HG03565 (cell line): ENCODE data around the gene PSMD3.
"Not testable (repeated sequence)": the region's sequence is repeated elsewhere in the genome, so short reads cannot be mapped to it uniquely, and the experiment has no call there.

Experiments
- ATAC-seq: cut with Tn5 transposase; IDR thresholded peaks from one replicate; pipeline ENCODE4 v1.9.1; 2021; ENCODE audit warnings: mild to moderate bottlenecking, moderate library complexity; ENCODE audit not compliant: unreplicated experiment

PSMD3 gene

DNA sequence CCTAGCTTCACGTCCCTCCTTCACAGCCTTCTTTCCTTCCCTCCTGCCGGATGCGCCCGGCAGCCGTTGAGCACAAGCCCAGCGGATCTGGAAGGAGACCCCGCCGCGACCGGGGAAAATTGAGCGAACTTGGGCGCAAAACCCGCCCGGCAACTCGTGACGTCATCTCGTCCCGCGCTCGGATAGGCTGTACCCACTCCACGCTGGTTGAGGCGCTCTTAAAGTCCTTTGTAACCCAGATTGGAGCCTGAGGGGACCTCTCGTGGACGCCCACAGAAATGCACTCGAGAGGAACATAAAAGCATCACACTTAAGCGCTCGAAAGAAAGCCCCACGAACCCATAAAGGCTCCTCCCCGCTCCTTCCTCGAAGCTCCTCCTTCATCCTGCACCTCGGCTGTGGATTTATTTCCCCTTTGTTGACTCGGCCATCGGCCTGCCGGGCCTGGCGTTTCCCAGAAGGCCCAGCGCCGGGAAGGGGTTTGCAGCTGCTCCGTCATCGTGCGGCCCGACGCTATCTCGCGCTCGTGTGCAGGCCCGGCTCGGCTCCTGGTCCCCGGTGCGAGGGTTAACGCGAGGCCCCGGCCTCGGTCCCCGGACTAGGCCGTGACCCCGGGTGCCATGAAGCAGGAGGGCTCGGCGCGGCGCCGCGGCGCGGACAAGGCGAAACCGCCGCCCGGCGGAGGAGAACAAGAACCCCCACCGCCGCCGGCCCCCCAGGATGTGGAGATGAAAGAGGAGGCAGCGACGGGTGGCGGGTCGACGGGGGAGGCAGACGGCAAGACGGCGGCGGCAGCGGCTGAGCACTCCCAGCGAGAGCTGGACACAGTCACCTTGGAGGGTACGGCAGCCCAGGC, at the start of gene PSMD3:
TSS of gene PSMD3 (plus strand) at position 457 of the 856 bp plus-strand sequence. CDS start at position 621, 164 bp downstream.
- peak; percentile 82 for ATAC-seq

DNA sequence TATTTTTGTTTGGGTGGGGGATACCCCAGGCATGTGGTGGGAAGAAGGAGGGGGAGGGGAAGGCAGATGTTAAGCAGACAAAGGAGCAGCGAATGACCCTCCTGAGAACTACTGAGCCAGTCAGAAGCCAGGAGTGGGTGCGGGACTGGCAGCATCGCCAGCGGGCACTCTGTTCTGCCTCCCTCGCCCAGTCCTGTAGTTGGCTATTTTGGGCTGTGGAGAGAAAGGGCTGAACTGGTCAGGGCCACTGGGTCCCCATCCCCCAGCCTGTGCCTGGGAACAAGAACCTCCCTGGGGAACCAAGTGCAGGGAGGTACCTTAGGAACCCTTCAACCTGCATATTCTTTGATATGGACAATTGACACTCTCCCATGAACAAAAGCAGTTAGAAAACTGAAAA, 46.7 kb upstream of the PSMD3 start:
- ATAC-seq = no peak

DNA sequence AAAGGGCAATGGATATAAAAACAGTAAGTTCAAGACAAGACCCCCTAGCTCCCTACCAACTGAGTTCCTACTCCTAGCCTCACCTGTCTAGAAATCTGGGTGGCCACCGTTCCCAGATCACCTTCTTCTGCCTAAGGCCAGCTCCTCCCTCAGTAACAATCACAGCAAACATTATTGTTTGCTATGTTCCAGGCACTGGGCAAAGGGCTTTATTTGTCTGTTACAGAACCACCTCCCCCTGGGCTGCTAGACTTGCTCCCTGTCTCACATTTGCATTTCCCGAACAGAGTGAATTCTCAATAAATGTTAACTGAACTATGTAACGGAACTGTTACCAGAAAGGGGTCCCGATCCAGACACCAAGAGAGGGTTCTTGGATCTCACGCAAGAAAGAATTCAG, 46.3 kb upstream of the PSMD3 start:
- no peak for ATAC-seq

DNA sequence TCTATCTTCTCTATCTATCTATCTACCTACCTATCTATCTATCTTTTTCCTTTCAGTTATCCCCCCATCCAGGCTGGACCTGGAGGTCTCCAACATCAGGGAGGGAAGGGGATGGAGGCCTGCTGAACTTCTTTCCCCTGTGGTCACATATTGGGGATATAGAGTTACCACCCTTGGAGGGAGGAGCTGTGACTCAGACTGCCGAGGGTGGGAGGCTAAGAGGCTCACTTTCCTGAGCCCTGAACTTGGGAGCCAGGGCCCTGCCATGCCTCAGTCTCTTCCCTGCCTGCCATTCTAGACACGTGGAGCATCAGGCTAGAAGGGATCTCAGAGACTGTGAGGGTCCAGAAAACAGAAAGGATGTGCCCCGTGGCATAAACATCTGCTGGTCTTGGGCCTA, 44.7 kb upstream of the PSMD3 start:
- no peak for ATAC-seq

DNA sequence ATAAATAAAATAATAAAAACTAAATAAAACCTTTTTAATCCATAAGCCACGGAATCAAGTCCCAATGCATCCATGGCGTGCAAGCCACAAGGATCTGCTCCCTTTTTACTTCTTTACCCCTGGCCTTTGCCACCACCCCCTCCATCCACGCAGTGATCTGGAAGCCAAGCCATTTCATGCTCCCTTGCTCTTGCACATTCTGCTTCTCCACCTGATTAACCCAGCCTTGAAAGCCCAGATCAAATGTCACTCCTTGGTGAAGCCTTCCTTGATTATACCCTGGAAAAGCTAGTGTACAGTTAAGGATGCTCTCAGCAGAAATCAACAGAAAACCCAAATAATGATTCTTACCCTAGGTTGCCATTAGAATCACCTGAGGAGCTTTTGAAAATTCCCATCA, 43.2 kb upstream of the PSMD3 start:
- ATAC-seq = no peak

DNA sequence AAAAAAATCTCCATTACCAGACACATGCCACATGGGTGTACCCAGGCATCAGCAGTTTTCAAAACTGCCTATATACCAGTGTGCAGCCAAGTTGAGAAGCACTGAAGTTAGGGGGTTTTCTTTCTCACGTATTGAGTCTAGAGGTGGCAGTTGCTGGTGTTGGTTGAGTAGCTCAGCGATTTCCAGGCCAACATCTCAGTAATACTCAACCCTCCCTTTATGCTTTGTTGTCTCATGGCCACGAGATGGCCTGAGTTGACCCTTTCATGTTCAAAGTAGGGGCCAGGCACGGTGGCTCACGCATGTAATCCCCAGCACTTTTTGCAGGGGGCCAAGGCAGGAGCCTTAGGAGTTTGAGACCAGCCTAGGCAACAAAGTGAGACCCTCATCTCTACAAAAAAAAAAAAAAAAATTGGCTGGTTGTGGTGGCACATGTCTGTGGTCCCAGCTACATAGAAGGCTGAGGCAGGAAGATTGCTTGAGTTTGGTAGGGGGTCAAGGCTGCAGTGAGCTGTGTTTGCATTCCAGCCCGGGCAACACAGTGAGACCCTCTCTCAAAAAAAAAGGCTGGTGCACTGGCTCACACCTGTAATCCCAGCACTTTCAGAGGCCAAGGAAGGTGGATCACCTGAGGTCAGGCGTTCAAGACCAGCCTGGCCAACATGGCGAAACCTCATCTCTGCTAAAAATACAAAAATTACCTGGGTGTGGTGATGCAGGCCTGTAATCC, 42.3 kb upstream of the PSMD3 start:
- ATAC-seq = peak; percentile 48

DNA sequence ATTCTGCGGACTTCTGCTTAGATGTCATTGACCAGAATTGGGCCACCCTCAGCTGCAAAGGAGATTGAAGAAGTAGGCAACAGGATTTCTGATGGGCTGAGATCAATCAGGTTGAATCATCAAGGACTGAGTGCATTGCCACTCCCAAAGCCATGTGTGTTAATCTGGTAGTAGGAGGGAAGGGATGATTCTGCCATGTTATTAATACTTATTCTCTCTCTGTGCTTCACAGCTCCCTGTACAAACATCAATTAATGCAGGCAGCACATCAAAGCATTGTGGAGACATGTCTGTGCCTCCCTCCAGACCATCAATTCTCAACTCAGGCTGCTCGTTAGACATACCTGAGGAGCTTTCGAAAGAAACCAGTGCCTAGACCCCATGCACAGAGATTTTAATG, 41.5 kb upstream of the PSMD3 start:
- no peak for ATAC-seq

DNA sequence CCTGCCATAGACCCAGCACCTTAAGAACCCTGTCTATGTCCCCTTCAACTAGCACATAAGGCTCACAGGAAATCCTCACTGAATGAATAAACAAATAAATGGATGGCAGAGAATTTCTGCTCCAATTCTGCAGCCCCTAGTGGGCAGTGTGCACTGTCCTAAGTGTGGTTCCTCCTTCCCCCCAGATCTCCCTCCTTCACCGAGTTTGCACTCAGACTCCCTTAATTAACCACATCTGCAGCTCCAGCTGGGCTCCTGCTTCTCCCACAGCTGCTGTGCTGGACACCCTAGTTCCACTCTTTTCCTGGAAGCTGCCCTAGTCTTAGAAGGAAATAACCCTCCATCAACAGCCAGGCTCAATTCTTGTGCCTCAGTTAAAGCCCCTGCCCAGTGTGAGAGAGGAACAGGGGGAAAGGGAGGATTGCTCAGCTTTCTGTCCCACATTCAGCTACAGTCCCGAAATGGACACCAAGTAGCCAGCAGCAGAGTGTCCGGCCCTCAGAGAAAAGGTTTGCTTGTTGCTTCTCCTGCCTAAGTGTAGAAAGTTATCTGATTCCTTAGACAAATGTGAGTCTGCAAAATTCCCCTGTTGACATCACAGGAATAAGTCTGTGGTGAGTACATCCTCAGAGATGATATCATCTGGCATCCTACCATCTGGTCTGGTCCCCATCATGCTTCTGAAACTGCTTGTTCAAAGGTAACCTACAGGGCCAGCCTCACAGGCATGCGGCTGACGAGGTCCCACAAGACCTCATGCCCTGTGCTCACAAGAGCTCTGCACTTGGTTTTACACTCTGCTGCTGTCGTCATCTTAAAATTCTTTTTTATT, 40.8 kb upstream of the PSMD3 start:
- ATAC-seq = peak; percentile 48

DNA sequence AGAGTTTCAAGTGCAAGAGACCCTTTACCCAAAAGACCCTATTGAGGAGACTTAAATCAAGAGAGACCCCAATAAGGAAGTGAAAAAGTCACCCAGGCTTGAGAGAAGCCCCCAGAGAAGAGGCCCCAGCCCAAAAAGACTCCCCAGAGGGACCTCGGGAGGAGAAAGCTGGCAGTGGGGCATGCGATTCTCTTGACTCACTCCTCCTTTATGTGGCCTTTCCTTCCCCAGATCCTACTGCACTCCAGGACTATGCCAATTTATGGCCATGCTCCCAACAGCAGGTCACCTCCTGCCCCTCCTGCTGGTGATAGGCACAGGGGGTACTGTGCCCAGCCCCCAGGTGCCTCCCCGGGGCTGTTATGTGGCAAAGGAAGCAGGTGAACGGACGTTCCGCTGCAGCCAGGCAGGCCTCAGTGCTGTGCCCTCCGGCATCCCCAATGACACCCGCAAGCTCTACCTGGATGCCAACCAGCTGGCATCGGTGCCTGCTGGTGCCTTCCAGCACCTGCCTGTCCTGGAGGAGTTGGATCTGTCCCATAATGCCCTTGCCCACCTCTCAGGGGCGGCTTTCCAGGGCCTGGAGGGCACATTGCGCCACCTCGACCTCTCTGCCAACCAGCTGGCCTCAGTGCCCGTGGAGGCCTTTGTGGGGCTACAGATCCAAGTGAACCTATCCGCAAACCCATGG, 36.8 kb upstream of the PSMD3 start:
- no peak for ATAC-seq

DNA sequence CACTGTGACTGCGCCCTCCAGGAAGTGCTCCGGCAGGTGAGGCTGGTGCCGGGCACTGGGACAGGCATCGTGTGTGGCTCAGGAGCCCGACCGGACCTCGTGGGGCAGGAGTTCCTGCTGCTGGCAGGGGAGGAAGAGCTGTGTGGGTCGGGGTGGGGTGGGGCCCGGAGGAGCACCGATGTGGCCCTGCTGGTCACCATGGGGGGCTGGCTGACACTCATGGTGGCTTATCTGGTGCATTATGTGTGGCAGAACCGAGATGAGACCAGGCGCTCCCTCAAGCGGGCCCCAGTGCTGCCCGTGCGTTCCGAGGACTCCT, 36.3 kb upstream of the PSMD3 start:
- ATAC-seq = no peak

DNA sequence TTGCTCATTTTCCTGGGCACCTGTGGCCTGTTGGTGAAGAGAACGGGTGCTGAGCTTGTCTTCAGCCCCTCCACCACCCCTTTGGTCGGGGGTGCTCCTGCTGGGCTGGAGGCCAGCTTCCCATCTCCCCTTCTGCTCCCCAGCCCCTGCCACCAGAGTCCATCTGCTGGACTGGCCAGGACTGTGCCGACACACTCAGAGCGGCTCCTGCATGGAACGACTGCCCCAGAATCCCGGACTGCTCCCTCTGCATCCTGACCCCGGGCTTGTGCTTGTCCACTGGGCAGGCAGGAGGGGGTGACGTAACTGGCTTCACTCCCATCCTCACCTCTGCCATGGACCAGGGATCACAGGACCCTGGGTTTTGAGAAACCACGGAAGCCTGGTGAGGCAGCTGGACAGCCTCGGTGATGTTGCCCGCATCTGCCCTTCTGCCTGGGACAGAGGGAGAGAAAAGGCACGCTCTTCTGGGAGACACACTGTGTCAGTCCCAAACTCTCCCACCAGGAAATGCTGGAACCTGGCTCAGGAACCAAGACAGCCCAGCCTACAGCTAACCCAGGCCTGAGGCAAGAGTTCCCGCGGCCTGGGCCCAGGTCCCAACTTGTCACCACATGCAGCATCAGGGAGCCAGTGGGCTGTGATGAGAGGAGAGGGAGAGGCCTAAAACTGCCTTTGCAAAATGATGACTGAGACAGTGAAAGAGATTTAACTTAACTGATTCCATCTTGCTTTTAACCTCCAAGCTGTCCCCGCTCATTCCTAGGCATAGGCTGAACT, 33.9 kb upstream of the PSMD3 start:
- ATAC-seq = no peak

DNA sequence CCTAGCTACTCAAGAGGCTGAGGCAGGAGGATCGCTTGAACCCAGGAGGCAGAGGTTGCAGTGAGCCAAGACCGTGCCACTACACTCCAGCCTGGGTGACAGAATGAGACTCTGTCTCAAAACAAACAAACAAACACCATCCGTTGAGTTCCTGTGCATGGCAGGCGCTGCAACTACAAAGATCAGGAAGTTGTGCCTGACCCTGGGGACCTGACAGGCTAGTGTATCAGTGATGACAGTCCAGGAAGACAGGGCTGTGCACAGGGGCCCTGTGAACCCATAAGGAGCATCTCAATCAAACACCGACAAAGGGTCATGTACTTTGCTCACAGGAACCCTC, 32.1 kb upstream of the PSMD3 start:
- ATAC-seq = not testable (repeated sequence)

DNA sequence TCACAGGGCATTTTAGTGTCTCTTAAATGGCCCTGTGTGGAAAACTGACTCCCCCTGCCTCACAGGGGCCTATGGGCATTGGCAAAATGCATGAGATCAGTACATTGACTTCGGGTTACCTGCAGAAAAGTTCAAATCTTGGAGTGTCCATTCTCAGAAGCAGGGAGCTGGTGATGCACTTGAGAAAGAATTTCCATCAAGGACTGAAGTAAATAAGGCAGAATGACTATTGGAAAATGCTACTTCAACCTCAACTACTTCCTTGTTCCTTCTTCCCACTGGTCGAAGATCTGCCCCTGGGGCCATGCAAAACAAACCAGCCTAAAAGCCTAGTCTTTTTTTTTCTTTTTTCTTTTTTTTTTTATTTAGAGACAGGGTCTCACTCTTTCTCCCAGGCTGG, 31.6 kb upstream of the PSMD3 start:
- no peak for ATAC-seq

DNA sequence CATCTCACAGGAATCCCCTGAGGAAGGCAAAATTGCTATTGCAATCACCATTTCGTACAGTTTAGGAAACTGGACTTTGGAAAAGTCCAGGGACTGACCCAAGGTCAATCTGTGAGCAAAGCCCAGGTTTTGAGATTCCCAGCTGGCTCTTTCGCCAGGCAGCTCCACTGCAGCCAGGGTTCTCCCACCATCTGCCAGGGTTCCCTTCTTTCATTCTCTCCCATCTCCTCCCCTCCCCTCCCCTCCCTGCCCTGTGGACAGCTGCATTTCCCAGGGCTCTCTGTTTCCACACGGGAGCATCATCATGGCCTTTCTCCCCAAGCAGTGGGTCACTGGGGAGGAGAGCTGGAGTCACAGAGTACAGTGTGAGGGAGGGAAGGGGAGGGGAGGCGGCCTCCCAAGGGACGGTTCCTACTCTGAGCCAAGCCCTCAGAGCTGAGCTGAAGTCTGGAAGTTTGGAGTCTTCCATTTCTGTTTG, 29.7 kb upstream of the PSMD3 start:
- no peak for ATAC-seq

DNA sequence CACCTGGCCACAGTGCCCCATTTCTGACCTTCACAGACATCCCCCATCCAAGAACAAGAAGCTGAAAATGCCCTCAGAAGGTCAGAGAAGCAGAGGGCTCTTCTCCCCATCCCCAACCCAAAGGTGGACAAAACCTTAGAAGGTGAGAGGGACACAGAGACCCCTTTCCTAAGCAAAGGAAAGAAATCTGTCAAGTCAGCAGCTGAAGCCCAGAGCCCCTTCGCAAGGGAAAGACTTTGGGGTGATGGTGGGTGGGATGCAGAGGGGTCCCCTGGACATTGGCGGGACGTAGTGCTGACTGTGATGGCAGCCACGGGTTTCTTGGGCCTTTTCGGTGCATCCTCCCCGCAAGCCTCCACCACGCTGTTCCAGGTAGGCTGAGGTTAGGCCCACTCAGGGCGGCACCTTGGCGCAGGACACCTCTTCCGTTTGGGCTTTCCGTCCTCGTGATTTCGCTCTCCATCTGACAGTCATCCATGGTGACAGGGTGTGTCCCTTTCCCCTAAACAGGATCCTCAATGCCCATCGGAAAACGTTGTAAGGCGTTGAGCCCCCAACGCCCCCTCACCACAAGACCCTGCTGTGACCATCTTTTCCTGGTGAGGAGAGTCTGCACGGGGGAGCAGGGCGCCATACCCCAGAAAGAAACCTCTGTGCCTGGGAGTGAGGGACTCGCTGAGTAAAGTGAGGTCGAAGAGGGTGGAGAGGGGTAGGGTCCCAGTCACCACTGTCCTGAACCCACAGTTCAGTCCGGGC, 28.5 kb upstream of the PSMD3 start:
- no peak for ATAC-seq

DNA sequence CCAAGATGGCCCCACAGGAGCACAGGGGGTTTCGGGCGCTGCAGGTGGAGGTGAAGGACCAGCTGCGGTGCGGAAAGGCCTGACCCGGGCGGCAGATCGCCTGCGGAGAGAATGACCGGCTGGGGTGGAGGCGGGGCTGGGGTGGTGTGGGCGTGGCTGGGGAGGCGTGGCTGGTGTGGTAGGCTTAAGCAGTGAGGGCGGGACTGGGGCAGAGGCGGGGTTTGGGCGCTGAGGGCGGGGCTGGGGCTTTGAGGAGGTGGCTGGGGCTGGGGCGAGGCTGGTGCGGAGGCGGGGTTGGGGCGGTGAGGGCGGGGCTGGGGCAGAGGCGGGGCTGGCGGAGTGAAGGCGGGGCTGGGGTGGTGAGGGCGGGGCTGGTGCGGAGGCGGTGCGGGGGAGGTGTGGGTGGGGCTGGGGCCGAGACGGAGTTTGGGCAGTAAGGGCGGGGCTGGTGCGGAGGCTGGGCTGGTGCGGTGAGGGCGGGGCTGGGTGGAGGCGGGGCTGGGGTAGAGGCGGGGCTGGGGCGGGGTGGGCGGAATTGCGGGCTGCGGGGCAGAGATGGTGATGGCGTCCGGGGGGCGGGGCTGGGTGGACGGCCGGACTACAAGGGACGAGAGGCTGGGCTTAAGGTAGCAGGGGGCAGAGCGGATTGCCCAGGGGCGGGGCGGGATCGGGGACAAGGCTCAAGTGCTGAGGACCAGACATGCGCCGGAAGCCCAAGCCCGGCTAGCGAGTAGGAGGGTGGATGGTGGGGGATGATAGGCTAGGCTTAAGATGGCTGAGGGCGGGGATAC, 27.7 kb upstream of the PSMD3 start:
- ATAC-seq = peak; percentile 45

DNA sequence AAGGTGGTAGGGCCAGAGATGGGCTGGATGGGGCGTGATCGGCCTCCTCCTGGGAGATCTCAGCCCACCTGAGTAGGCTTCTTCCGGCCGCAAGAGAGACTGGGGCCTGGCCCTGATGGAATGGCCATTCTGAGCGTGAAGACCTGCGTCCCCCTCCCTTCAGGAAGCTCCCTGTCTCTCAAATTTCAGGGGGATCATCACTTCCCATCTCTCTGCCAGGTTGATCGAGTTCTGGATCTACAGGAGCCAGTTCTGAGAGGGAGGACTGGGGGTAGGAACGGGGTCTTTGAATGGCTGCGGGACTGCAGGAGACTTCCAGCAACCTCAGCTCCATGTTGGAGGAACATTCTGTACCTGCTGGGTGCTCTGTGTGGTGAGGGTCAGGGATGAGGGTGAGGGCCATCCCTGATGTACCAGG, 27.1 kb upstream of the PSMD3 start:
- no peak for ATAC-seq

DNA sequence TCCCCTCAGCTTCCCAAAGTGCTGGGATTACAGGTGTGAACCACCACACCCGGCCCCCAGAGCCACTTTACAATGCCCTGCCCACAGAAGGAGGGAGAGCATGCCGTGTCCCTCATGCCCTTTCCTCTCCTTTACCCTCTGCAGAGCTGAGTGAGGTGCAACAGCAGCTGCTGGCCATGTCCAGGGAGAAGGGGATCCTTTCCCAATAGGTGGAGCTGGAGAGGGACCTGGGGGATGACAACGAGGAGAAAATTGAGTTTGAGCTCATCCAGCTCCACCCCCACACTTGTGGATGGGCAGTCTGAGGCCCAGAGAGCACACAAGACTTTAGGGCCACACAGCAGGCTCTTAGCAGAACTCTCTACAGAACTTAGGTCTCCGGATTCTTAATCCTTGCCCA, 25.7 kb upstream of the PSMD3 start:
- ATAC-seq = no peak
